Heart left ventricle (tissue), 13 donors: ENCODE results near the gene ZNF446.

Source experiments
- POLR2A ChIP-seq, 2 donors: fragments of 450-650 bp; IDR thresholded peaks; one replicate each; pipeline ENCODE4 v1.6.1; 2017; ENCODE audit warnings: antibody characterized with exemption in 2 of 2, mild to moderate bottlenecking in 2 of 2, moderate library complexity in 2 of 2
- TF ChIP-seq, protein P1 (sequence below), 12 donors: fragments of 200-600 bp; sonication (generic) in 4 of 12; IDR thresholded peaks; one replicate each; pipeline versions ENCODE4 v1.5.0 to v1.8.0; 2018 to 2022; ENCODE audit warnings: antibody characterized with exemption in 12 of 12, mild to moderate bottlenecking in 5 of 12
- donor health status: ischemic (EF 13 %, LVEDD 7.1; RV severe dilation, severe dysfunction).
- donor health status: DM: no; HTN: yes; CAD: no.
- donor health status: DM: no; HTN: no; CAD: no.
- donor health status: ischemic (EF 25% LVEDD 6.9; RV normal size, moderate dysfunction).
- donor health status: ischemic (EF 25% LVEDD 5.7; RV mildly dilated, moderate dysfunction).
- donor health status: ischemic (EF 35%, LVEDD 5.7; RV mildly dilated, moderate dysfunction).
- donor health status: nonischemic (EF 11% LVEDD 7.7; RV severe dilation, severe dysfunction).
- donor health status: DM: yes; HTN: yes; CAD: no.
- donor health status: PGD.
- donor health status: ischemic (EF 29% LVEDD 5.4; RV normal size, mild dysfunction).
- donor health status: nonischemic (EF 23%, LVEDD 6.1; RV moderate dilation, normal function).

DNA sequence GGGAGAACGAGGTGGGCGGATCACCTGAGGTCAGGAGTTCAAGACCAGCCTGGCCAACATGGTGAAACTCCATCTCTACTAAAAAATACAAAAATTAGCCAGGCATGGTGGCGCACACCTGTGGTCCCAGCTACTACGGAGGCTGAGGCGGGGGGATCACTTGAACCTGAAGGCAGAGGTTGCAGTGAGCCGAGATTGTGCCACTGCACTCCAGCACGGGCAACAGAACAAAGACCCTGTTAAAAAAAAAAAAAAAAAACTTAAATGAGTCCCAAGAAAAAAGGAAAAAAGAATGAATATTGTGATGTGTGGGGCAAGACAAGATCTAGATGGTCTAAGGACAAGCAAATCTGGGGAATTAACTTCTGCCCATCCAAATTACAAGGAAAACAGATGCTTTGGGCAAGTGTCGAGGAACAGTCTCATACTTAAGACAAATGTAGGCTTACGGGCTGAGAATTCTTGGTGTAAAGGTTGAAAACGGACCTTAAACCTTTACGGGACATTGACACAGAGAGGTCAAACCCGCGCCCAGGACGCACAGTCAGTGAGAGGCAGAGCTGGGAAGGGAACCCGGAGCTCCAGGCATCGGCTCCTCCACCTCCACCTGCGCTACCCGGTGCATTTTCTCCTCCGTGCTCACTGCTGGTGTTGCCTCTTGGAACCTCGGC, 9.9 kb upstream of the ZNF446 start:
- TF ChIP-seq, protein P1, sequence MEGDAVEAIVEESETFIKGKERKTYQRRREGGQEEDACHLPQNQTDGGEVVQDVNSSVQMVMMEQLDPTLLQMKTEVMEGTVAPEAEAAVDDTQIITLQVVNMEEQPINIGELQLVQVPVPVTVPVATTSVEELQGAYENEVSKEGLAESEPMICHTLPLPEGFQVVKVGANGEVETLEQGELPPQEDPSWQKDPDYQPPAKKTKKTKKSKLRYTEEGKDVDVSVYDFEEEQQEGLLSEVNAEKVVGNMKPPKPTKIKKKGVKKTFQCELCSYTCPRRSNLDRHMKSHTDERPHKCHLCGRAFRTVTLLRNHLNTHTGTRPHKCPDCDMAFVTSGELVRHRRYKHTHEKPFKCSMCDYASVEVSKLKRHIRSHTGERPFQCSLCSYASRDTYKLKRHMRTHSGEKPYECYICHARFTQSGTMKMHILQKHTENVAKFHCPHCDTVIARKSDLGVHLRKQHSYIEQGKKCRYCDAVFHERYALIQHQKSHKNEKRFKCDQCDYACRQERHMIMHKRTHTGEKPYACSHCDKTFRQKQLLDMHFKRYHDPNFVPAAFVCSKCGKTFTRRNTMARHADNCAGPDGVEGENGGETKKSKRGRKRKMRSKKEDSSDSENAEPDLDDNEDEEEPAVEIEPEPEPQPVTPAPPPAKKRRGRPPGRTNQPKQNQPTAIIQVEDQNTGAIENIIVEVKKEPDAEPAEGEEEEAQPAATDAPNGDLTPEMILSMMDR (IDR thresholded peaks at IDR 0.05) = no peak
- no peak for TF ChIP-seq POLR2A (IDR thresholded peaks at IDR 0.05)
